PFSK-1 (cell line): ENCODE results near the gene THOC6.

ENCODE experiments used
- FOXP2 ChIP-seq: optimal IDR thresholded peaks from 2 replicates; pipeline ENCODE3; 2011; ENCODE audit warnings: borderline replicate concordance, control low read depth, inconsistent platforms; ENCODE audit not compliant: insufficient read depth; ENCODE audit errors: extremely low read length, extremely low read depth
- POLR2AphosphoS5 ChIP-seq: IDR thresholded peaks from 2 replicates; pipeline ENCODE4 v1.6.1; 2012; ENCODE audit warnings: low read depth, mild to moderate bottlenecking, control low read depth, low read length, moderate library complexity
- SIN3A ChIP-seq: IDR thresholded peaks from 2 replicates; pipeline ENCODE4 v1.6.1; 2012; ENCODE audit warnings: mild to moderate bottlenecking, low read length, moderate library complexity, borderline replicate concordance; ENCODE audit not compliant: insufficient read depth
- TAF1 ChIP-seq: IDR thresholded peaks from 2 replicates; pipeline ENCODE4 v1.6.1; 2012; ENCODE audit warnings: low read length, control low read depth, borderline replicate concordance; ENCODE audit not compliant: insufficient read depth
- TF ChIP-seq, protein P1 (sequence below), 2 experiments: IDR thresholded peaks; 2 replicates each; pipeline versions ENCODE4 v1.6.1 to v1.8.0; 2011 to 2012; ENCODE audit warnings: low read depth in 2 of 2, low read length in 2 of 2, control low read depth in 1 of 2, inconsistent platforms in 1 of 2, mild to moderate bottlenecking in 1 of 2, moderate library complexity in 1 of 2; ENCODE audit not compliant: insufficient read depth in 1 of 2

THOC6 gene

DNA sequence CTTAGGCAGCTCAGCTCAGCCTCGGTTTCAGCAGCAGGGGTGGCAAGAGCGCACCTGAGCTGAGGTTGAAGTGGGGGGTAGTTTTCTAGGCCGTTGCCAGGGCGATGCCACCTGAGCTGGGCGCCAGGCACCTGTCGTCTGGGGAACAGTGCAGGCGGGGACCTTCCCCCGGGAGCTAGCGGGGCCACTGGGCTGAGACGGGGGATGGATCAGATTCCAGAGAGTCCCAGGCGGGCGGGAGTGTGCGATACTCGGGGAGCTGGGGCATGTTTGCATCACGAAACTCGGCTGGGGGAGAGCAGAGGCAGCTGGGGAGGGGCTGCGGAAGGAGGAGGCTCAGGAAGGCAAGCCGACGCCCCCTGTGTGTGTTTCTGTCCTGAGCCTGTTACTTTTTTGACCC is 11.6 kb upstream of the THOC6 start:
- no peak for TF ChIP-seq FOXP2
- TF ChIP-seq, protein P1, sequence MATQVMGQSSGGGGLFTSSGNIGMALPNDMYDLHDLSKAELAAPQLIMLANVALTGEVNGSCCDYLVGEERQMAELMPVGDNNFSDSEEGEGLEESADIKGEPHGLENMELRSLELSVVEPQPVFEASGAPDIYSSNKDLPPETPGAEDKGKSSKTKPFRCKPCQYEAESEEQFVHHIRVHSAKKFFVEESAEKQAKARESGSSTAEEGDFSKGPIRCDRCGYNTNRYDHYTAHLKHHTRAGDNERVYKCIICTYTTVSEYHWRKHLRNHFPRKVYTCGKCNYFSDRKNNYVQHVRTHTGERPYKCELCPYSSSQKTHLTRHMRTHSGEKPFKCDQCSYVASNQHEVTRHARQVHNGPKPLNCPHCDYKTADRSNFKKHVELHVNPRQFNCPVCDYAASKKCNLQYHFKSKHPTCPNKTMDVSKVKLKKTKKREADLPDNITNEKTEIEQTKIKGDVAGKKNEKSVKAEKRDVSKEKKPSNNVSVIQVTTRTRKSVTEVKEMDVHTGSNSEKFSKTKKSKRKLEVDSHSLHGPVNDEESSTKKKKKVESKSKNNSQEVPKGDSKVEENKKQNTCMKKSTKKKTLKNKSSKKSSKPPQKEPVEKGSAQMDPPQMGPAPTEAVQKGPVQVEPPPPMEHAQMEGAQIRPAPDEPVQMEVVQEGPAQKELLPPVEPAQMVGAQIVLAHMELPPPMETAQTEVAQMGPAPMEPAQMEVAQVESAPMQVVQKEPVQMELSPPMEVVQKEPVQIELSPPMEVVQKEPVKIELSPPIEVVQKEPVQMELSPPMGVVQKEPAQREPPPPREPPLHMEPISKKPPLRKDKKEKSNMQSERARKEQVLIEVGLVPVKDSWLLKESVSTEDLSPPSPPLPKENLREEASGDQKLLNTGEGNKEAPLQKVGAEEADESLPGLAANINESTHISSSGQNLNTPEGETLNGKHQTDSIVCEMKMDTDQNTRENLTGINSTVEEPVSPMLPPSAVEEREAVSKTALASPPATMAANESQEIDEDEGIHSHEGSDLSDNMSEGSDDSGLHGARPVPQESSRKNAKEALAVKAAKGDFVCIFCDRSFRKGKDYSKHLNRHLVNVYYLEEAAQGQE (IDR thresholded peaks at IDR 0.05; ENCODE audit: insufficient read depth in 1 of 2, low read depth in 2 of 2, low read length in 2 of 2), result no peak
- TF ChIP-seq SIN3A, result no peak
- no peak for TF ChIP-seq TAF1
- no peak for TF ChIP-seq POLR2AphosphoS5

DNA sequence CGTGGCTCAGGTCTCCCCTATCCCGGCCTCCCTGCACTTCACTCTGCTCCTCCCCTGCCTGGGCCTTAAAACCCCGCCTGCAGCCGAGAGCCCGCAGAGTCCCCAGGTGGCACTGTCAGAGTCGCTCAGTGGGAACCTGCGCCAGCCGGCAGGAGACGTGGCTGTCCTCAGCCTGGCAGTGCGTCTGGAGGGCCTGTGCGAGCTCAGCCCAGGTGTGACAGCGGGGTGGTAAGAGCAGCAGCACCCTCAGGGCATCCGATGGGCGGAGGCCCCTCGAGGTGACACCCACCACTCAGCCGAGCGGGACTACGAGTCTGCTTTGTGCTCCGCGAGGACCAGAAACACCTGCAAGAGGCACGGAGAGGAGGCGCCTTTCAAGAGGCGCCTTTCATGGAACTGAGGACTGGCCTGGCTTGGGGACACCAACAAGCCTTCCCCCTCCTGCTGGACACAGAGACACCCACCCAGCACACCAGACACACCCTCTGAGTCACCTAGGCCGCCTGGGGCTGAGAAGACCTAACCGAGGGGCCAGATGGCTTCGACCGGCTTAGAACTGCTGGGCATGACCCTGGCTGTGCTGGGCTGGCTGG is 10.9 kb upstream of the THOC6 start, which contains the start of gene CLDN9:
Gene CLDN9 (plus strand): TSS at position 96 of the 593 bp plus-strand sequence. CDS start 440 bp downstream, at position 536.
- TF ChIP-seq FOXP2 (no peak), TAF1 (no peak), SIN3A (no peak)

DNA sequence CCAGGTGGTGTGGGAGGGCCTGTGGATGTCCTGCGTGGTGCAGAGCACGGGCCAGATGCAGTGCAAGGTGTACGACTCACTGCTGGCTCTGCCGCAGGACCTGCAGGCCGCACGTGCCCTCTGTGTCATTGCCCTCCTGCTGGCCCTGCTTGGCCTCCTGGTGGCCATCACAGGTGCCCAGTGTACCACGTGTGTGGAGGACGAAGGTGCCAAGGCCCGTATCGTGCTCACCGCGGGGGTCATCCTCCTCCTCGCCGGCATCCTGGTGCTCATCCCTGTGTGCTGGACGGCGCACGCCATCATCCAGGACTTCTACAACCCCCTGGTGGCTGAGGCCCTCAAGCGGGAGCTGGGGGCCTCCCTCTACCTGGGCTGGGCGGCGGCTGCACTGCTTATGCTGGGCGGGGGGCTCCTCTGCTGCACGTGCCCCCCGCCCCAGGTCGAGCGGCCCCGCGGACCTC is 10.3 kb upstream of the THOC6 start:
- TF ChIP-seq SIN3A (no peak), FOXP2 (no peak), POLR2AphosphoS5 (no peak), TAF1 (no peak)
- TF ChIP-seq, protein P1 (IDR thresholded peaks at IDR 0.05; ENCODE audit: insufficient read depth in 1 of 2, low read depth in 2 of 2, low read length in 2 of 2), result no peak

DNA sequence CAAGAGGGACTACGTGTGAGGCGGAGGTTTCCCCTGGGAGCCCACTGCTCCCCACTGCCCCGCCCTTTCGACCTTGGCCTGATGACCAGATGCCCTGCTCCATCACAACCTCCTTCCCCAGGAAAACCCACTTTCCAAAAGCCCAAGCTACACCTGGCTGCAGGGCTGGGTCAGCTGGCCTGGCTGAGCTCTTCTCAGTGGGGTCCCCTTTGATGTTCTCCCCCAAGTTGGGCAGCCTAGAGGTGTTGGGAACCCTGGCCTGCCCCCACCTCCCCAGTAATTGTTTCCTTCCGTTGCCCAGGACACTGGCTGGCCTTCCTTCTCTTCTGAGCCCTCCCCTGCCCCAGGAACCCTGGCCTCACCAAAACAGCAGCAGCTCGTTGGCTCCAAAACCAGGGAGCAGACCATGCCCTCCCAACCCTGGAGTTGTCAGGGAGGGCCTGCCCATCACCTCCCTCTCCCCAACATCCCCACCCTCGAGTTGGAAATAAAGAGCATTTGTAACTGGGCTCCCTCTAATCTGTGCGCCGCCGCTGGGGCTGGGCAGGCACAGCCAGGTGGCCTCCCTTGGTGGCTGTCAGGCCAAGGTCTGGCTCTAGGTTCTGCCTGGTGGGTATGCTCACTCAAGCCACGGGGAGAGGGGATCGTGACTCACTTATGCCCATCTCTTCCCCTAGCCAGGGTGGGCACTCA is 9.7 kb upstream of the THOC6 start:
- TF ChIP-seq POLR2AphosphoS5 (no peak), TAF1 (no peak), SIN3A (no peak), FOXP2 (no peak)
- TF ChIP-seq, protein P1 (IDR thresholded peaks at IDR 0.05; ENCODE audit: insufficient read depth in 1 of 2, low read depth in 2 of 2, low read length in 2 of 2), result no peak

DNA sequence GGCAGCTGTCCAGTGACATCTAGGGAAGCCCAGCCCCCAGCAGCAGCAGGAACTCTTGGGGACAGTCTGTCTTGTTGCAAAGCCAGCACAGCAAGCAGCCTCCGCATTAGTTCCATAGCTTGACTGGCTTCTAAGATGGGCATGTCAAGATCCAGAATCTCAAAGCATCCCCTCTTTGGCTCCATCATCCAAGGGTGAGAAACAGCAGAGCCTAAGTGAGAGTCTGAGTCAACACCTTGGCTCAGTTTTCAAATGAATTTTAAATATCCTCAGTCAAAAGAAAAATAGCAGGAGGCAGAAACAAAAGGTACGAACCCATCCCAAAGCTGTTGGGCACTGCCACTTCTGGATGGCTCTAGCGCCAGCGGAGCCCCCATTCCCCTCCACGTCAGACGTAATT is 8.9 kb upstream of the THOC6 start:
- no peak for TF ChIP-seq TAF1
- TF ChIP-seq SIN3A, result no peak
- TF ChIP-seq, protein P1 (IDR thresholded peaks at IDR 0.05; ENCODE audit: insufficient read depth in 1 of 2, low read depth in 2 of 2, low read length in 2 of 2), result no peak
- TF ChIP-seq POLR2AphosphoS5, result no peak
